ENCODE data around the gene HIPK1. TPM values are rescaled to one million over a fixed set of nuclear protein-coding genes. Genes with fewer than 3 reads are reported as not detected.
"Not testable (repeated sequence)": the region's sequence is repeated elsewhere in the genome, so short reads cannot be mapped to it uniquely, and the experiment has no call there.

HIPK1 gene
- total RNA-seq, 1 donor from 2014 or later = 41.9 TPM

GRCh38 chr1:113981962-113982931, 53.1 kb downstream of the HIPK1 start:
- peak in 1 of 2 donors; percentile 33 for DNase-seq (ENCODE audit: low read depth in 2 of 2)

- no peak for DNase-seq (ENCODE audit: low read depth in 2 of 2)
These were observed 53.8 kb downstream of the HIPK1 start for GRCh38 chr1:113982949-113983348.

GRCh38 chr1:113983391-113983790, 54.3 kb downstream of the HIPK1 start:
- DNase-seq (ENCODE audit: low read depth in 2 of 2) = no peak

- DNase-seq (ENCODE audit: low read depth in 2 of 2) = no peak
These were observed 54.7 kb downstream of the HIPK1 start for GRCh38 chr1:113983826-113984225.

- peak; percentile 81 to 89 for DNase-seq (ENCODE audit: low read depth in 2 of 2)
These were observed 55.6 kb downstream of the HIPK1 start for GRCh38 chr1:113984710-113985109.

- no peak for DNase-seq (ENCODE audit: low read depth in 2 of 2)
These were observed 57.7 kb downstream of the HIPK1 start for GRCh38 chr1:113986802-113987201.

- DNase-seq (ENCODE audit: low read depth in 2 of 2) = no peak
These were observed 58.1 kb downstream of the HIPK1 start for GRCh38 chr1:113987259-113987658.

GRCh38 chr1:113990530-113990929, 61.4 kb downstream of the HIPK1 start:
- DNase-seq (ENCODE audit: low read depth in 2 of 2) = no peak

- DNase-seq (ENCODE audit: low read depth in 2 of 2) = no peak
These were observed 61.8 kb downstream of the HIPK1 start for GRCh38 chr1:113990961-113991360.

- no peak for DNase-seq (ENCODE audit: low read depth in 2 of 2)
These were observed 62.4 kb downstream of the HIPK1 start for GRCh38 chr1:113991467-113991997.

GRCh38 chr1:113993072-113993471, 63.9 kb downstream of the HIPK1 start:
- DNase-seq (ENCODE audit: low read depth in 2 of 2) = no peak

- no peak for DNase-seq (ENCODE audit: low read depth in 2 of 2)
These were observed 64.6 kb downstream of the HIPK1 start for GRCh38 chr1:113993766-113994165.

GRCh38 chr1:113995382-113995781, 66.3 kb downstream of the HIPK1 start:
- DNase-seq (ENCODE audit: low read depth in 2 of 2) = no peak

GRCh38 chr1:113998361-113998760, 69.2 kb downstream of the HIPK1 start:
- DNase-seq (ENCODE audit: low read depth in 2 of 2) = peak in 1 of 2 donors; percentile 37

GRCh38 chr1:113999233-113999632, 70.1 kb downstream of the HIPK1 start:
- no peak for DNase-seq (ENCODE audit: low read depth in 2 of 2)

GRCh38 chr1:113999799-114000198, 70.7 kb downstream of the HIPK1 start:
- no peak for DNase-seq (ENCODE audit: low read depth in 2 of 2)

- DNase-seq (ENCODE audit: low read depth in 2 of 2) = no peak
These were observed 71.3 kb downstream of the HIPK1 start for GRCh38 chr1:114000406-114000805.

GRCh38 chr1:114002492-114003239, 73.5 kb downstream of the HIPK1 start:
- no peak for DNase-seq (ENCODE audit: low read depth in 2 of 2)

- no peak for DNase-seq (ENCODE audit: low read depth in 2 of 2)
These were observed 74.3 kb downstream of the HIPK1 start for GRCh38 chr1:114003431-114003830.

GRCh38 chr1:114006825-114007224, 77.7 kb downstream of the HIPK1 start:
- not testable (repeated sequence) for DNase-seq (ENCODE audit: low read depth in 2 of 2)

- no peak for DNase-seq (ENCODE audit: low read depth in 2 of 2)
These were observed 79.4 kb downstream of the HIPK1 start for GRCh38 chr1:114008480-114008941.

- DNase-seq (ENCODE audit: low read depth in 2 of 2) = no peak
These were observed 79.9 kb downstream of the HIPK1 start for GRCh38 chr1:114008993-114009392.

All from lung microvascular endothelial cell (primary cell).